NCI-H2171 treated with DMSO at 0.1 percent for 48 hours (cell line): ENCODE results near the gene PTK7.

Experiments used
- DNase-seq: peaks from one replicate; lab custom pipeline; 2025; lab: John Stamatoyannopoulos, UW

PTK7 gene

GRCh38 chr6:43146261-43146660 lies 70.1 kb downstream of the PTK7 start:
- DNase-seq: no peak

- peak; percentile 25 for DNase-seq
These were observed 70.9 kb downstream of the PTK7 start for GRCh38 chr6:43146709-43147688.

- no peak for DNase-seq
These were observed 71.8 kb downstream of the PTK7 start for GRCh38 chr6:43147691-43148477.

GRCh38 chr6:43149265-43149664 lies 73.2 kb downstream of the PTK7 start:
- DNase-seq: no peak

- no peak for DNase-seq
These were observed 74.1 kb downstream of the PTK7 start for GRCh38 chr6:43150051-43150751.

GRCh38 chr6:43159599-43159998 lies 83.5 kb downstream of the PTK7 start:
- DNase-seq: peak; percentile 79

GRCh38 chr6:43163899-43164298 lies 87.8 kb downstream of the PTK7 start:
- no peak for DNase-seq

GRCh38 chr6:43170417-43170930 lies 94.4 kb downstream of the PTK7 start:
- no peak for DNase-seq

- DNase-seq: peak; percentile 99
These were observed 95.0 kb downstream of the PTK7 start, which contains the start of gene SRF for GRCh38 chr6:43170931-43171706. SRF (plus strand) TSS chr6:43171269; CDS start chr6:43171657, 388 bp downstream.

GRCh38 chr6:43171707-43172103 lies 95.6 kb downstream of the PTK7 start:
- DNase-seq: no peak

- peak; percentile 53 for DNase-seq
These were observed 96.2 kb downstream of the PTK7 start for GRCh38 chr6:43172104-43173007.

- DNase-seq: no peak
These were observed 97.6 kb downstream of the PTK7 start for GRCh38 chr6:43173591-43174262.

- peak; percentile 96 for DNase-seq
These were observed 98.4 kb downstream of the PTK7 start for GRCh38 chr6:43174263-43175112.

- no peak for DNase-seq
These were observed 99.7 kb downstream of the PTK7 start for GRCh38 chr6:43175676-43176422.

GRCh38 chr6:43176423-43176786 lies 100.3 kb downstream of the PTK7 start:
- no peak for DNase-seq

GRCh38 chr6:43178150-43178549 lies 102.0 kb downstream of the PTK7 start:
- DNase-seq: no peak

- DNase-seq: no peak
These were observed 103.1 kb downstream of the PTK7 start for GRCh38 chr6:43178951-43179830.
